Liver (tissue), 3 donors: ENCODE measurements around the gene ZNF827.

ENCODE experiments used
- ATF3 ChIP-seq: IDR thresholded peaks from 2 replicates; pipeline ENCODE4 v1.6.1; 2016; ENCODE audit warnings: antibody characterized with exemption
- CTCF ChIP-seq: fragments of 150-350 bp; IDR thresholded peaks from 2 replicates; pipeline ENCODE4 v1.5.1; 2017; ENCODE audit warnings: improper control_type of control experiment, low read depth, low read length; ENCODE audit not compliant: missing input control
- GABPA ChIP-seq, 2 donors: IDR thresholded peaks in 1 of 2; conservative IDR thresholded peaks in 1 of 2; 2 replicates each; pipeline ENCODE4 v1.6.1; 2016; ENCODE audit warnings: antibody characterized with exemption in 2 of 2, mild to moderate bottlenecking in 1 of 2, moderate library complexity in 1 of 2
- HNF4G ChIP-seq: IDR thresholded peaks from 2 replicates; pipeline ENCODE4 v1.6.1; 2016; ENCODE audit warnings: antibody characterized with exemption
- JUND ChIP-seq, 2 donors: IDR thresholded peaks; 2 replicates each; pipeline ENCODE4 v1.6.1; 2016; ENCODE audit warnings: antibody characterized with exemption in 2 of 2
- MAX ChIP-seq: IDR thresholded peaks from 2 replicates; pipeline ENCODE4 v1.6.1; 2016; ENCODE audit warnings: antibody characterized with exemption
- NR2F2 ChIP-seq: IDR thresholded peaks from 2 replicates; pipeline ENCODE4 v1.6.1; 2016; ENCODE audit warnings: antibody characterized with exemption
- RAD21 ChIP-seq, 2 donors: IDR thresholded peaks; 2 replicates each; pipeline ENCODE4 v1.6.1; 2016; ENCODE audit warnings: antibody characterized with exemption in 2 of 2, mild to moderate bottlenecking in 2 of 2
- REST ChIP-seq: IDR thresholded peaks from 2 replicates; pipeline ENCODE4 v1.6.1; 2016; ENCODE audit warnings: antibody characterized with exemption, mild to moderate bottlenecking
- SP1 ChIP-seq: IDR thresholded peaks from 2 replicates; pipeline ENCODE4 v1.6.1; 2018; ENCODE audit warnings: antibody characterized with exemption, mild to moderate bottlenecking
- TAF1 ChIP-seq: conservative IDR thresholded peaks from 2 replicates; pipeline ENCODE4 v1.6.1; 2016; ENCODE audit warnings: antibody characterized with exemption, mild to moderate bottlenecking
- YY1 ChIP-seq: IDR thresholded peaks from 2 replicates; pipeline ENCODE4 v1.6.1; 2016; ENCODE audit warnings: antibody characterized with exemption, mild to moderate bottlenecking
- ZBTB33 ChIP-seq: IDR thresholded peaks from 2 replicates; pipeline ENCODE4 v1.6.1; 2016; ENCODE audit warnings: antibody characterized with exemption
- donor health status: healthy.
- donor health status: healthy.

GRCh38 chr4:145904413-145905177 lies 34.0 kb downstream of the ZNF827 start:
- TF ChIP-seq REST, result no peak
- no peak for TF ChIP-seq CTCF
- TF ChIP-seq HNF4G, result no peak
- TF ChIP-seq YY1, result no peak
- TF ChIP-seq MAX, result no peak
- TF ChIP-seq JUND (IDR thresholded peaks at IDR 0.05), result no peak
- no peak for TF ChIP-seq ZBTB33
- TF ChIP-seq NR2F2, result no peak
- TF ChIP-seq SP1, result no peak
- no peak for TF ChIP-seq TAF1
- no peak for TF ChIP-seq RAD21 (IDR thresholded peaks at IDR 0.05)
- no peak for TF ChIP-seq ATF3
- TF ChIP-seq GABPA (IDR thresholded peaks at IDR 0.05 in 1 of 2, conservative IDR thresholded peaks at IDR 0.05 in 1 of 2), result no peak
